HUES64 (cell line): Measurements from ENCODE around the gene NTF3.

Source experiments
- H3K27ac ChIP-seq: 2 replicates; pipeline ENCODE4 v1.7.0; 2013; ENCODE audit warnings: low read depth, low read length, inconsistent platforms
- H3K27me3 ChIP-seq: 2 replicates; pipeline ENCODE4 v1.6.1; 2013; ENCODE audit warnings: mild to moderate bottlenecking, low read length; ENCODE audit not compliant: insufficient read depth
- H3K36me3 ChIP-seq: 2 replicates; pipeline ENCODE4 v1.6.1; 2013; ENCODE audit warnings: mild to moderate bottlenecking, low read length; ENCODE audit not compliant: insufficient read depth
- H3K4me1 ChIP-seq: 2 replicates; pipeline ENCODE4 v1.6.1; 2013; ENCODE audit warnings: mild to moderate bottlenecking, low read length, moderate library complexity; ENCODE audit not compliant: insufficient read depth
- H3K4me3 ChIP-seq: 2 replicates; pipeline ENCODE4 v1.5.1; 2013; ENCODE audit warnings: mild to moderate bottlenecking, low read length, moderate library complexity
- H3K9ac ChIP-seq: 2 replicates; pipeline ENCODE4 v1.6.1; 2013; ENCODE audit warnings: mild to moderate bottlenecking, low read depth, low read length
- H3K9me3 ChIP-seq: 2 replicates; pipeline ENCODE4 v1.6.1; 2013; ENCODE audit warnings: low read depth, low read length; ENCODE audit not compliant: insufficient read depth
- WGBS: fragments of 150-250, 120-280 bp; methylation state at CpG from one replicate; pipeline ENCODE4 v1.1.7; 2013; ENCODE audit warnings: missing lambda C conversion rate; 5-methylcytosine and 5-hydroxymethylcytosine counted together

The NTF3 gene

DNA sequence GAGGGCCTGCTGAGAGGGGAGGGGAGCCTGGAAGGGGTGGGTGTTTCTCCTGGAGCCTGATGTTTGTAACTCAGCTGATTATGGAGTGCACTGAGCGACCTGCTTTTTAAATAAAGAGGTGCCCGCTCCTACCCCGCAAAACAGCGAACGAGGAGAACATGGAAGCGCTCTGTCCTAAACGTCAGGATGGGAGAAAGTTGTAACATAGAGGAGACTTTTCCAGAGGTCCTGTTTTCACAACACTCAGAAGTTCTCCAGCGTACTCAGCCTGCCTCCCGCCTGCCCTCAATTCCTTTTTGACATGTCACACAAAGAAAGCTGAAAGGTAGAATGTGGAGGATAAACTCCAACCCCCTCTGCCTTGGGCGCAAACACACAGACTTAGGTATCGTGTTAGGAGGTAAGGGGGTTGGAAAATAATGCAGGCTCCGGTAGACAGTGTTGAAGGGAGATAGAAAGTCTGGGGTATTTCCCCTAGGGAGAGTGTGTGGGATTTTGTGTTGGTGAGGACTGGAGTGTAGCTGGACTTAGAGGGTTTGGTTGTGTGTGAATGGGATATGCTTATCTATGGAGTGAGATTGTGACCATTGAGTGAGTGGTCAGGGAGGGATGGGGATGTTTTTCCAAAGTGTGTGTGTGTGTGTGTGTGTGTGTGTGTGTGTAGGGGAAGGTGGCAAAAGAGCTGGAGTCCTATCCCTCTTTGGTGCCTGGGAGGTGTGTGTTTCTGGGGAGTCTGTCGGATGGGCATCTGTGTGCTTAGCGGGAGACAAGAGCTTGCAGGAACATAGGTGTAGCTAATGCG, 2.1 kb downstream of the NTF3 start:
- H3K27me3 ChIP-seq = peaks cover 87% of the 10 kb centered on the region

DNA sequence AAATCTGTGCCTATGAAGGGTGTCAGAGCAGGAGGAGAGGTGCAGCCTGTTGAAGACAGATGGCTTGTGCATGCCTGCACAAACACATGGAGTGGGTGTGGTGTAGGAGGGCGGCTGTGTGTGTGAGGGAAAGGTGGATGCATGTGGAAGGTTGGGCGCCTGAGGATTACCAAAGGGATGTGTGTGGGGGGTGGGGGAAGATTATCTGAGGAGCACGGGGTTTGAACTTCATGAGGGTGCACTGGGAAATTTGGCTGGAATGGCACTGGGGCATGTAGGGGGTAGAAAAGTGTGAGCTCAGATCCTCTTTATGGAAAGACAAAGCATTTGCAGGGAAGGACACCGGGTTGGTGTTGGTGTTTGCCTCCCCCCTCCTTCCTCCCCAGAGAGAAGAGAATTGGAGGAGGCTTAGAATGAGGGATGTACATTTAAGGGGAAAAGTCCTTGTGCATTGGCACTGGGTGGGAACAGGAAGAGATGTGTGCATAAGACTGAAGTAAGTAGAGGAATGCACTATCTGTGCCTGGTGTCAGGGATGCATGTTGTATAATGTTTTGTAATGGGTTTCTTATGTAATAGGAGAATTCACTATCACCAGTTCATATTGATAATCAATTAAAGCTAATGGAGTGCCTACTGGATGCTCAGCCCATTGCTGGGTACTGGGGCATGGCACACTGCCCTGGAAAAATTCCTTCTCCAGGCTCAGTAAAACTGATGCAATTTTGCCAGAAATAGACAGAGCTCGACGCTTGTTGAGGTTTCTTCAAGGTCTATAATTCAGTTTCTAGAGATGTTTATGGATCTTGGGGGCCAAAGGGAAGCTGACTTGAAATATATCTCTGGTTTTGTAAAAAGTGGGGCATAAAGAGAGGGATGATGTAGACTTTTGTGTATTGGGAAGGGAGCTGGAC, 3.0 kb downstream of the NTF3 start:
- H3K4me3 ChIP-seq = no peak overlapping the region
- no peak overlapping the region for H3K9ac ChIP-seq
- no peak overlapping the region for H3K27ac ChIP-seq
- H3K36me3 ChIP-seq = no peaks in the 10 kb centered on the region
- peaks cover 78% of the 10 kb centered on the region for H3K27me3 ChIP-seq
- WGBS = 55% methylated on average over 5 of the region's 6 CpGs
- peaks cover 11% of the 10 kb centered on the region; the same call in 1 of the 2 replicates for H3K4me1 ChIP-seq
- no peaks in the 10 kb centered on the region for H3K9me3 ChIP-seq

More for the DNA sequence above, 2.1 kb downstream of the NTF3 start:
- H3K27ac ChIP-seq = no peak overlapping the region
- peaks cover 16% of the 10 kb centered on the region for H3K4me1 ChIP-seq
- no peak overlapping the region for H3K9ac ChIP-seq
- no peaks in the 10 kb centered on the region for H3K36me3 ChIP-seq
- H3K4me3 ChIP-seq = peak overlapping the region; percentile 64
- WGBS = 15% methylated on average over 13 of the region's 15 CpGs
- no peaks in the 10 kb centered on the region for H3K9me3 ChIP-seq

DNA sequence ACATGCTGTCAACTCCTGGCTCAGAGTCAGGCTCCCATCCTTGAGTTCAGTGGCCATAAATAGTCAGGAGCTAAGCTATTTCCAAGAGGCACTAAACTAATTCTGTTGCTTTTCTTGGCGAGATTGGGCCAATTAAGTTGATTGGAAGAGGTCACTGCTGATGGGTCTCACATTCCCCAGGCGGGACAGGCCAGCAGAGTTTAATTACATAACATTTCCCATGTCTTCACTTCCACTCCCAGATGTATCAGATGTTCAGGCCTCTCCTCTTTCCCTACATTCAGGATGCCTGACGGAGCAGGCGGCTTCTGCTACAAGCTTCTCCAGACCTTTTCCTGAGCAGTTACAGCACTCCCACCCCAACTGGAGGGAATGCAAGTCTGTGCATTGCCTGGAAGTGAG, 5.3 kb downstream of the NTF3 start:
- WGBS = 89% methylated on average over 4 of the region's 4 CpGs
- Histone ChIP-seq H3K27ac (no peak overlapping the region), H3K4me1 (peaks cover 19% of the 10 kb centered on the region), H3K9me3 (no peaks in the 10 kb centered on the region), H3K36me3 (no peaks in the 10 kb centered on the region), H3K4me3 (no peak overlapping the region), H3K27me3 (peaks cover 56% of the 10 kb centered on the region), H3K9ac (no peak overlapping the region)

DNA sequence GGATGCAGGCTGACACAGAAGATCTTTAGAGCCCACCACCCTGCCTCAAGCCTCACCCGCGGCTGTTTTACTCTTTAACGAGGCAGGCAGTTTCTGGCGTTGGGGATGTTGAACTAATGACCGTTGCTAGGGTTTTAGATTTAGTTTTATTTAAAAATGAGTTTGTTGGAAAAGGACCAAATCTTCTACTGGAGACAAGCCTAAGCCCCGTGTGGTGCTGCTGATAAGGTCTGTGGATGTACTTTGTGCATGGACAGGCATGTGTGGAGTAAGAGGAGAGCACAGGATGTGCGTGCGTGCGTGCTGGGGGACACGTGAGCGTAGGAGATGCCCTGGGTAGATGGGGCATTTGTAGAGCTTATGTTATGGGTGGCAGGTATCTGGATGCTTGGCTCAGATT, 5.7 kb downstream of the NTF3 start:
- Histone ChIP-seq H3K9me3 (no peaks in the 10 kb centered on the region), H3K36me3 (no peaks in the 10 kb centered on the region), H3K4me3 (no peak overlapping the region), H3K27ac (no peak overlapping the region), H3K27me3 (peaks cover 52% of the 10 kb centered on the region), H3K4me1 (peaks cover 20% of the 10 kb centered on the region), H3K9ac (no peak overlapping the region)
- 91% methylated on average over 11 of the region's 11 CpGs for WGBS

DNA sequence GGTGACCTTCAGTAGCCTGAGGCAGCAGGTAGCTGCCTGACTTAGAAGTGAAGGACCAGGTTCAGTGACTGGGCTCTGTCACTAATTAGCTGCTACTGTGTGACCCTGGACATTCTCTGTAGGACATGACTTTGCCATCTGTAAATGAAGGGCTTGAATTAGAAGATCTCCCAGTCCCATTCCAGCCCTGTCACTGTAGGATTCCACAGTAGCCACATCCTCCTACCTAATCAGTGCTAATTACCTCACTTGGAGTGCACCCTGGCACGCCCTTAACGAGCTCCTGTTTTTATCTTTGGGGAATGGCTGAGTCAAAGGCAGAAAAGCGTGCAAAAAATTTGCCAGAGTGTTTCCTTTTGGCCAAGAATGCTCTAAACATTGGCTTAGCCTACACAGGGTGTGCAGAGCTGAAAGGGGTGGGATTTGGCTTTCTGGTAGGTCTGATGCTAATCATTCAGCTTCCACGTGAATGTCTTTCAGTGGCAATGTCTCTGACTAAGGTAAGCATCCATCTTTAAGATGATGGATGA, 6.8 kb downstream of the NTF3 start:
- Histone ChIP-seq H3K9ac (no peak overlapping the region), H3K9me3 (no peaks in the 10 kb centered on the region), H3K36me3 (no peaks in the 10 kb centered on the region), H3K27ac (no peak overlapping the region), H3K27me3 (peaks cover 41% of the 10 kb centered on the region), H3K4me1 (peaks cover 20% of the 10 kb centered on the region), H3K4me3 (no peak overlapping the region)
- WGBS = 62% methylated on average over 4 of the region's 4 CpGs

DNA sequence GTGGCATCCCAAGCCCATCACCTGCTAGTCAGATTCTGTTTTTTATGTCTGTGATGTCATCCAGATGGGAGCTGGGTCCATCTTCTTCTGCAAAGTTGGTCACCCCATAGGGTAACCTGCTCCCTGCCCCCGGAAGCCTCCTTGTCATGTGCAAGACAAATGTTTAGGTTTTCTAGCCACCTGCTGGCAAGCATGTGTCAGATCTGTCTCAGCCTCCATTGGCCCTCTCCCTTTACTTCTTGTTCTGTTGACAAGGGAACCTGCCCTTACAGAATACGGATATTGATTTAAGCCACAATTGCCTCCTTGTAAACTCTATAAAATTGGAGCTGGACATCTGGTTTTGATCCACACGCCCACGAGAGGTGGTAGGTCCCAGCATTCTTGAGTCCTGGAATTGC, 7.5 kb downstream of the NTF3 start:
- Histone ChIP-seq H3K36me3 (no peaks in the 10 kb centered on the region), H3K4me3 (no peak overlapping the region), H3K9ac (no peak overlapping the region), H3K27ac (no peak overlapping the region), H3K27me3 (peaks cover 34% of the 10 kb centered on the region), H3K9me3 (no peaks in the 10 kb centered on the region), H3K4me1 (peaks cover 14% of the 10 kb centered on the region)
- WGBS = 81% methylated on average over 4 of the region's 4 CpGs

DNA sequence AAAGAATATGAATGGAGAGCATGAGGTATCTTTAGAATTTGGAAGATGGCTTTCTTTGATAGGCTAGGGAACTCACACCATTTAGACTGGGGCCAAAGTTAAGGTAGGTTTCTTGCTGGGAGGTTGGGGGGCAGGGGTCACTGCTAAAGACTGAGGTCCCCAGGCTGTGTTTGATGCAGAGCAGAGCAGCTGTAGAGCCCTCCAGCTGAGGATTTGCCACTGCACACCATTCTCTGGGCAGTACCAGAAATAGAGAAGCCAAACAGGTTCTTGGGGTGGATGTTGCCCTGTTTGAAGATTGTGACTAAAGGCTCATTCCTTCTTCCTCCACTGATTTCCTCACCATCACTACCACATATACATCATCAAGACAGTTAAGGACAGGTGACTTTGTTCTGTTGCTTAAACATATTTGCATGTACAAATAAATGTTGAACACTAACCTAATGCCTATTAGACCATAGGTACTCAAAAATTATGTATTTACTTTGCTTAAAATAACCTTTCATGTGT, 7.9 kb downstream of the NTF3 start:
- Histone ChIP-seq H3K27me3 (peaks cover 30% of the 10 kb centered on the region), H3K36me3 (no peaks in the 10 kb centered on the region), H3K9ac (no peak overlapping the region), H3K9me3 (no peaks in the 10 kb centered on the region), H3K4me1 (peaks cover 14% of the 10 kb centered on the region), H3K4me3 (no peak overlapping the region), H3K27ac (no peak overlapping the region)

DNA sequence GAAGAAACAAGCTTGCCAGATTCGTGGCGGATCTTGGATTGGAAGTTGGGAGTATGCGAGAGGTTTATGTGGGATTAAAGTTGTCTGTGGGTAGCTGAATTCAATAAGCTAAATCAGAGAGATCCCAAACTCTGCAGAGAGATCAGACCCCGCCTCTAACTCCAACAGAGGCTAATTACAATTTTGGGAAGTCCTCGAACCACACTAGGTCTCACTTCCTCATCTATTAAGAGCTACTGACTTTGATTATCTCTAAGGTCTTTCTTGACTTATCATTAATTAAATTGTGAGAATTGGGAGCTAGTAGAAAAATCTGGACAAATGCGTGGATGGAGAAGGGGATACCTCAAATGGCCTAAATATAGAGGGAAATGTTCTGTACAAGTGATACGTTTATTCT, 9.1 kb downstream of the NTF3 start:
- H3K27me3 ChIP-seq = peaks cover 18% of the 10 kb centered on the region
- H3K9ac ChIP-seq = no peak overlapping the region
- no peaks in the 10 kb centered on the region for H3K36me3 ChIP-seq
- no peaks in the 10 kb centered on the region for H3K9me3 ChIP-seq
- no peak overlapping the region for H3K27ac ChIP-seq
- H3K4me1 ChIP-seq = peaks cover 14% of the 10 kb centered on the region
- H3K4me3 ChIP-seq = no peak overlapping the region
- 93% methylated on average over 7 of the region's 7 CpGs for WGBS

DNA sequence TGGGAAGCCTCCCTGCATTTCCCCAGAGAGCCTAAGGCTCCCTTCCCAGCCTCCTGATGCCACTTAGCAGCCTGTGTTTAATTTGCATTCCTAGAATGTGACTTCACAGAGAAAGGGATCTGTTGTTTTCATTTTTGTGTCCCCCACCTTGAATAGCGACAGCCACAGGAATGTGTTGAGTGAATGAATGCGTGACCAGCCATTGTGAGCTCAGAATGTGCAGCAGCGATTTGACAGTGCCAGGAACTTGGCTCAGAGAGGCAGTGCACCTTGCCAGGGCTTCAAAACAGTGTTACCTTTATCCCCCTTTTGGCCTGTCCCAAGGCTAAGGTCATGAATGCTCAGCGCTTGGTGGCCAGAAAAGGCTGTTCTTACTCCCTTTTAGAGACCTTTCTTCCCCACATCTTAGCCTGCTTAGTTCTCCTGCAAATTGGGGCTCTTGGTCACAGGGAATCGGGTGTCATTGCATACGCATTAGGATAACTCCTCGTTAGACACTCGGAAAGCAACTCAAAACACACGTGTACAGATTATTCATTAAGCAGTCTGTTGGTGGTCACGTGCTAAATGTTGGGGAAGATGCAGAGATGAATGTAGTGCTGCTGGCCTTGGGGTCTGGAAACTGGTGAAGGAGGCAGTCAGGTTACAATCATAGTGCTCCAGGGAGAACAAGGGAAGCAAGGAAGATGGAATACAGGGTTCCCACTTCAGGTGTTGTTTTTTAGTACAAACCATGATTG, 9.8 kb downstream of the NTF3 start:
- H3K4me3 ChIP-seq = no peak overlapping the region
- no peak overlapping the region for H3K9ac ChIP-seq
- H3K4me1 ChIP-seq = peaks cover 14% of the 10 kb centered on the region
- H3K36me3 ChIP-seq = no peaks in the 10 kb centered on the region
- WGBS = 68% methylated on average over 10 of the region's 10 CpGs
- H3K27me3 ChIP-seq = peaks cover 11% of the 10 kb centered on the region
- H3K9me3 ChIP-seq = no peaks in the 10 kb centered on the region
- H3K27ac ChIP-seq = no peak overlapping the region

DNA sequence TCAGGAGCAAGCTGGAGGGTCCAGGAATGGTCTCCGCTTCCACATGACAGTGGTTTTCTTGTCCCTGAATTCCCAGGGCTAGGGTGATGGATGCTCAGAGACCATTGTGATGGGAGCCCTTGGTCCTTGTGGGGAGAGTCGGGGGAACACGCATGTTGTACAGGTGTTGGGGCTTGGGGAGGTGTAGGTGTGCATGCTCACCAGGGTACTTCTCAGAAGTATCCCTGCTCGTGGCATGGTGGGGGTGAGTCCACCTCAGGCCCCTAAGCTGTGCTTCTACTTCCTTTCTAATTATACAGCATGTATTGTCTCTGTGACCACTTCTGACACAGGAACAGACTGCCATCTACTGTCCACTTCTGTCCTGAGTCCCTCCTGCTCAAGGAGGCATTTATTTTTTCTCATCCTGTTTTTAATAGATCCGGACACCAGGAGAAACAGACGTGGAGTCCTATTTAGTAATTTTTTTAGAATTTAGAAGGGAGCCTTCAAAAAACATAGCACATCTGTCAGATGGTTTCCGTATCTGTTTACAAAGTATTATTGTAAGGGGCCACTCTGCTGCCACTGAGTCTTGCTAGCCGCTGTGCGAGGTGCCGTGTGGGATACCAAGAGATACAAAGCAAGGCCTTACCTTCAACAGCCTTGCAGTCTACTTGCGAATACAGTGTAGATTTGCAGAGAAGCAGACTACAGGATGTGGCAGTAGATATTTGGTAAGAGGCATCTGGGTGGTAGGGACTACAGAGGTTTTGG, 10.5 kb downstream of the NTF3 start:
- WGBS = 75% methylated on average over 11 of the region's 11 CpGs
- peaks cover 14% of the 10 kb centered on the region for H3K4me1 ChIP-seq
- H3K9ac ChIP-seq = no peak overlapping the region
- H3K9me3 ChIP-seq = no peaks in the 10 kb centered on the region
- peaks cover 4% of the 10 kb centered on the region for H3K27me3 ChIP-seq
- no peak overlapping the region for H3K4me3 ChIP-seq
- no peaks in the 10 kb centered on the region for H3K36me3 ChIP-seq
- no peak overlapping the region for H3K27ac ChIP-seq
